ENCODE data around the gene ITGA5. TPM values are rescaled to one million over a fixed set of nuclear protein-coding genes. Genes with fewer than 3 reads are reported as not detected.

The ITGA5 gene
- total RNA-seq, 4 donors from 2014 or later = 69.7 to 223 (median 99.4) TPM

DNA sequence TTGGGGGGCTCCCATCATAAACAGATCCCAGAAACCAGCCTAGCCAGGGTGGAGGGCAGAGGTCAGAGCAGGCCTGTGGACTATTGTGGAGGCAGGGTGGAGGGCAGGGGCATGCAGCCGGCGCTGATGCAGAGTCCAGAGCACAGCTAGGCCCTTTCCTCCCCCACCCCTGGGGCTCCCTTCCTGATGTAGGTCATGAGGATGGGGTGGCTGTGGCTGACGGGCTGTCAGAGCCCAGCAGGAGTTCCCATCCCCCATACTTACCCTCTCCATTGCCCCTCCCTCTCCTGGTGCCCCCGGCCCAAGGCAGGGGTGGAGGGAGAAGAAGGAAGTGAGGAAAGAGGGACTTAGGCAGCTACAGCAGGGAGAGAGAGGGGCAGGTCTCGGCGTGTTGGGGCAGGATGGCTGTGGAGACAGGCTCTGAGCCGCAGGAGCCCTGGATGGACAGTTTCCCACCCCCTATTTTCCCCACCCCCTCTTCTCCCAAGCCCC, 28.8 kb downstream of the ITGA5 start:
- no peak overlapping the region for H3K4me3 ChIP-seq
- DNase-seq = no peak
- no peaks in the 10 kb centered on the region for H3K36me3 ChIP-seq
- intact Hi-C loops (cut with DNase I; ENCODE audit: low total_unique reads) = no loop called here
- no peak overlapping the region for H3K27ac ChIP-seq
- H3K4me1 ChIP-seq = no peaks in the 10 kb centered on the region
- H3K27me3 ChIP-seq = no peaks in the 10 kb centered on the region
- H3K9me3 ChIP-seq = no peaks in the 10 kb centered on the region
- TF ChIP-seq POLR2A (IDR thresholded peaks at IDR 0.05) = no peak
- no peak for TF ChIP-seq CTCF (IDR thresholded peaks at IDR 0.05)

- intact Hi-C loops (cut with DNase I; ENCODE audit: low total_unique reads) = no loop called here
- Histone ChIP-seq H3K4me3 (no peak overlapping the region), H3K27ac (no peak overlapping the region)
Measured at GRCh38 chr12:54389607-54390175, 29.4 kb downstream of the ITGA5 start.

DNA sequence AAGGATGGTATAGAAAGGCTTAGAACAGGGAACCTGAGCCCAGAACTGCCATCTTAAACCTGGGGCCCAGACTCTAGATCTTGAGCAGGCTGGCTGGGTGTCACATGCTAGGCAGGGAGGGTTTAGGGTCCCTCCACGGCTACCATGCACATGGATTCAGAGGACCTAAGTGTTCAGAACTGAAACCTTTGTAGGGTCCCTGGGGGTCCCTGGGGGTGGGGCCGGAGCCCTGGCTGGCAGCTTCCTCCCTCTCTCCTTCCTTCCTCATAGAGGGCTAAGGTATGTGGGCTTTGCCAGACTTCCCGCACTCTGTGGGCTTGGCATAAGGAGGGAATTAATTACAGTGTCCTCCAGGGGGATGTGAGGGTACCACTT, 29.9 kb downstream of the ITGA5 start:
- TF ChIP-seq POLR2A (IDR thresholded peaks at IDR 0.05) = no peak
- no peak for TF ChIP-seq CTCF (IDR thresholded peaks at IDR 0.05)
- no peak overlapping the region for H3K4me3 ChIP-seq
- no peak for DNase-seq
- H3K36me3 ChIP-seq = no peaks in the 10 kb centered on the region
- no peaks in the 10 kb centered on the region for H3K27me3 ChIP-seq
- intact Hi-C loops (cut with DNase I; ENCODE audit: low total_unique reads) = no loop called here
- no peaks in the 10 kb centered on the region for H3K4me1 ChIP-seq
- no peaks in the 10 kb centered on the region for H3K9me3 ChIP-seq
- no peak overlapping the region for H3K27ac ChIP-seq

More at GRCh38 chr12:54389607-54390175, 29.4 kb downstream of the ITGA5 start:
- Histone ChIP-seq H3K36me3 (no peaks in the 10 kb centered on the region), H3K4me1 (no peaks in the 10 kb centered on the region), H3K27me3 (no peaks in the 10 kb centered on the region), H3K9me3 (no peaks in the 10 kb centered on the region)
- no peak for TF ChIP-seq CTCF (IDR thresholded peaks at IDR 0.05)
- no peak for TF ChIP-seq POLR2A (IDR thresholded peaks at IDR 0.05)
- no peak for DNase-seq

DNA sequence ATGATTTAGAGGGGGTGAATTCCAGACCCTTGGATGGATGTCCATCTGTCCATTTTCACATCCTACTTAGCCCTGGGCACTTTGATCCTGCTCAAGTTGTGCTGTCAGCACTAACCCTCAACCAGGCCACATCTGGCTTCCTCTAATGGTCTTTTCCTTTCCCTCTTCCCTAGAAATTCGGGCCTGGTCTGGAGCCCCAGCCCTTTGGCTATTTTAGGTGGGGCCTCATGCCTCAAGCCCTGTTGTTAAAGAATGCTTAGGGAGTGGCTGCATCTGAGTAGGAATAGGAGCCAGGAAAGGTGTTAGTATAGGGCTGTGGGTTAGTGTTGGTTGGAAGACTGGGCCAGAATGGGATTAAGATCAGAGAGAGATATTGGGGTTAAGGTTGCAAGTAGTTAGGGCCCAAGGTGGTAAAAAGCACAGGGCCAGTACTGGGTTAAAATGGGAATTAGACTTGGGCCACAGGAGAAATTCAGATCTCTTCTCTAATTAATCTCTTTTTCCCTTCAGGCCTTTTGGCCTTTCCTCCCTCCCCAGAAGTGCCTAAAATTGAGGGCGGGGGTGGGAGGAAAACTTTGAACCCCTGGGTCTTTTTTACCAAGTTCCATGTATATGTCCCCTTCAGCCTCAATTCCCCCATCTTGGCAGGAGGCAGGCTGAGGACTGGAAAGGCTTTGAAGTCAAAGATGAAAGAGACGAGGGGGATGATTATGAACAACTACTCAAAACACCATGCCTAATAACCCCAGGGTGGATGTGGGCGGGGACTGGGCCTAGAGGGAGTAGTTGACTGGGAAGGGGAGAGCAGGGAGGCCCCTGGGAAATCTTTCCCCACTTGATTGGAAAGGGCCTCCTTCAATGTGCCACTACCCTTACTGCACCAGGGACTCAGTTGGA, 30.6 kb downstream of the ITGA5 start:
- Histone ChIP-seq H3K4me1 (no peaks in the 10 kb centered on the region), H3K9me3 (no peaks in the 10 kb centered on the region), H3K27me3 (no peaks in the 10 kb centered on the region), H3K36me3 (no peaks in the 10 kb centered on the region), H3K4me3 (no peak overlapping the region), H3K27ac (no peak overlapping the region)
- intact Hi-C loops (cut with DNase I; ENCODE audit: low total_unique reads) = no loop called here
- DNase-seq = no peak
- TF ChIP-seq POLR2A (IDR thresholded peaks at IDR 0.05) = no peak
- no peak for TF ChIP-seq CTCF (IDR thresholded peaks at IDR 0.05)

DNA sequence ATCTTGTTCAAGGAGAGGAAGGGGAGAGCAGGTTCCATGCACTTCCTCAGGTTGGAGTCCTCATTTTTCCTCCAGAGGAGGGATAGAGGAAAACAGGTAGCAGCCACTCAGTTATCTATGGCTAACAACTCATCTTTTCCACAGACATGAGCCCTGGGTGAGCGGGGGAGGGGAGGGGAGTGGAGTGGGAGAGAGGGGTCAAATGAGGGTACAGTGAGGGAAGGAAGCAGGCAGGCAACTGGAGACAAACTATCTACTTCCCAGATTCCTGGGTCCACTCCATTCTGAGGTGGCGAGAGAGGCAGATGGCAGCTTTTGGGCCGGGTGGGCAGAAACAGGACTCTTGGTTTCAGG, 32.0 kb downstream of the ITGA5 start:
- Histone ChIP-seq H3K27me3 (no peaks in the 10 kb centered on the region), H3K4me1 (no peaks in the 10 kb centered on the region), H3K9me3 (no peaks in the 10 kb centered on the region), H3K36me3 (no peaks in the 10 kb centered on the region), H3K27ac (no peak overlapping the region), H3K4me3 (no peak overlapping the region)
- no peak for DNase-seq
- intact Hi-C loops (cut with DNase I; ENCODE audit: low total_unique reads) = no loop called here
- no peak for TF ChIP-seq POLR2A (IDR thresholded peaks at IDR 0.05)
- TF ChIP-seq CTCF (IDR thresholded peaks at IDR 0.05) = no peak
